HepG2 (cell line): ENCODE data around the gene STK39. TPM values are rescaled to one million over a fixed set of nuclear protein-coding genes. Genes with fewer than 3 reads are reported as not detected.

Experiments used
- ATAC-seq: fragments of 200-7000 bp; cut with Tn5 transposase; 3 replicates; pipeline ENCODE4 v1.9.1; 2020; ENCODE audit warnings: mild to moderate bottlenecking, moderate library complexity
- BruUV-seq: library from RNA; stranded (reverse); fragments of 400-500 nt; replicated peaks from 2 replicates; lab custom pipeline; 2021; lab: Mats Ljungman, UMichigan
- CTCF ChIA-PET: fragments of 300-600 bp; formaldehyde crosslinking; extraction: SDS; loops from one replicate; lab custom pipeline; 2021; ENCODE audit warnings: low total read pairs, inconsistent platforms, low intra/inter-chr PET ratio; lab: Yijun Ruan, JAX
- POLR2A ChIA-PET: fragments of 350-600 bp; sonication (Branson Sonifier 250); formaldehyde crosslinking; loops from one replicate; lab custom pipeline; 2020; ENCODE audit warnings: antibody characterized with exemption, inconsistent platforms; lab: Yijun Ruan, JAX
- DNase-seq: peaks from one replicate; pipeline ENCODE4 v3.0.0-alpha.2; 2015; ENCODE audit warnings: low spot score
- FAIRE-seq: peaks from 3 replicates; lab custom pipeline; 2011; peaks lifted over from hg19 to GRCh38; lab: Jason Lieb, UNC
- H2AFZ ChIP-seq: one replicate; pipeline ENCODE4 v1.6.1; 2011; ENCODE audit warnings: low read length, inconsistent platforms
- H3K27ac ChIP-seq: fragments of 300-600 bp; 3 replicates; pipeline ENCODE4 v1.8.0; 2011; ENCODE audit warnings: mixed run types, mild to moderate bottlenecking, mixed read lengths, low read length, inconsistent platforms; ENCODE audit not compliant: insufficient read depth; ENCODE audit errors: extremely low read length
- H3K27me3 ChIP-seq, 2 experiments: fragments of 200-600 bp in 1 of 2; 2 replicates in 1 of 2; 3 replicates in 1 of 2; pipeline versions ENCODE4 v1.6.0 to v1.8.0; 2011; ENCODE audit warnings: low read length in 2 of 2, mild to moderate bottlenecking in 2 of 2, moderate library complexity in 2 of 2, inconsistent platforms in 1 of 2; ENCODE audit not compliant: insufficient read depth in 2 of 2, control insufficient read depth in 1 of 2
- H3K36me3 ChIP-seq, 2 experiments: fragments of 200-600 bp in 1 of 2; replicated peaks in 1 of 2; 2 replicates in 1 of 2; 3 replicates in 1 of 2; pipeline versions ENCODE4 v1.5.1 to v1.8.0; 2011; ENCODE audit warnings: low read length in 2 of 2, inconsistent platforms in 1 of 2; ENCODE audit not compliant: insufficient read depth in 2 of 2, control insufficient read depth in 1 of 2
- H3K4me1 ChIP-seq: 2 replicates; pipeline ENCODE4 v1.5.1; 2012; ENCODE audit warnings: low read length, inconsistent platforms; ENCODE audit not compliant: insufficient read depth
- H3K4me2 ChIP-seq: 2 replicates; pipeline ENCODE4 v1.6.0; 2011; ENCODE audit warnings: low read depth, low read length, inconsistent platforms
- H3K4me3 ChIP-seq, 3 experiments: fragments of 200-600 bp in 1 of 3; sonication (generic), shearing (Covaris generic) in 1 of 3; replicated peaks in 1 of 3; 2 replicates each; pipeline ENCODE4 v1.5.1; 2011 to 2016; ENCODE audit warnings: low read length in 3 of 3, inconsistent platforms in 2 of 3, low read depth in 2 of 3, mild to moderate bottlenecking in 2 of 3, control low read depth in 1 of 3, mixed read lengths in 1 of 3; ENCODE audit not compliant: insufficient read depth in 1 of 3
- H3K79me2 ChIP-seq: one replicate; pipeline ENCODE4 v1.6.1; 2011; ENCODE audit warnings: low read length, inconsistent platforms; ENCODE audit not compliant: insufficient read depth
- H3K9ac ChIP-seq: 2 replicates; pipeline ENCODE4 v1.6.0; 2011; ENCODE audit warnings: mild to moderate bottlenecking, low read depth, low read length, inconsistent platforms; ENCODE audit not compliant: insufficient read depth
- H3K9me3 ChIP-seq: 2 replicates; pipeline ENCODE4 v1.5.1; 2012; ENCODE audit warnings: mild to moderate bottlenecking, low read length
- H4K20me1 ChIP-seq: 2 replicates; pipeline ENCODE4 v1.6.0; 2011; ENCODE audit warnings: inconsistent platforms, mild to moderate bottlenecking, low read length, moderate library complexity; ENCODE audit not compliant: insufficient read depth
- CBX5 ChIP-seq: sonication (generic); formaldehyde crosslinking; IDR thresholded peaks from 2 replicates; pipeline ENCODE4 v1.4.0; 2020; ENCODE audit warnings: missing genetic modification reagents, borderline replicate concordance
- GTF3A ChIP-seq: sonication (generic); formaldehyde crosslinking; conservative IDR thresholded peaks from 2 replicates; pipeline ENCODE4 v1.4.0; 2020; ENCODE audit warnings: mild to moderate bottlenecking, missing genetic modification reagents
- LCORL ChIP-seq, 2 experiments: fragments of 450-650 bp in 1 of 2; sonication (generic) in 1 of 2; formaldehyde crosslinking in 1 of 2; IDR thresholded peaks; 2 replicates each; pipeline versions ENCODE4 v1.5.0 to v1.6.1; 2017 to 2020; ENCODE audit warnings: antibody characterized with exemption in 1 of 2, missing genetic modification reagents in 1 of 2
- PAX8 ChIP-seq: sonication (generic); formaldehyde crosslinking; IDR thresholded peaks from 2 replicates; pipeline ENCODE4 v1.8.0; 2022; ENCODE audit warnings: mild to moderate bottlenecking, missing genetic modification reagents, borderline replicate concordance
- RAD21 ChIP-seq: fragments of 450-650 bp; formaldehyde crosslinking; IDR thresholded peaks from 2 replicates; pipeline ENCODE4 v1.5.0; 2020; ENCODE audit warnings: mild to moderate bottlenecking
- SNRNP70 ChIP-seq: fragments of 200-400 bp; formaldehyde crosslinking; IDR thresholded peaks from 2 replicates; pipeline ENCODE4 v1.6.1; 2017; ENCODE audit warnings: mild to moderate bottlenecking, low read depth, low read length, moderate library complexity
- SPEN ChIP-seq: sonication (generic); formaldehyde crosslinking; IDR thresholded peaks from 2 replicates; pipeline ENCODE4 v1.5.1; 2020; ENCODE audit warnings: low read depth, mild to moderate bottlenecking, missing genetic modification reagents
- SRF ChIP-seq: IDR thresholded peaks from 2 replicates; pipeline ENCODE4 v1.6.1; 2011; ENCODE audit warnings: mild to moderate bottlenecking, low read depth, low read length, moderate library complexity
- ZMYM3 ChIP-seq: sonication (generic); formaldehyde crosslinking; IDR thresholded peaks from 2 replicates; pipeline ENCODE4 v1.5.1; 2020; ENCODE audit warnings: mild to moderate bottlenecking, missing genetic modification reagents
- ZNF547 ChIP-seq: sonication (generic); formaldehyde crosslinking; IDR thresholded peaks from 2 replicates; pipeline ENCODE4 v1.5.1; 2020; ENCODE audit warnings: mild to moderate bottlenecking, missing genetic modification reagents
- ZNF777 ChIP-seq: sonication (generic); formaldehyde crosslinking; IDR thresholded peaks from 2 replicates; pipeline ENCODE4 v1.4.0; 2020; ENCODE audit warnings: missing genetic modification reagents
- ZSCAN21 ChIP-seq: sonication (generic); formaldehyde crosslinking; IDR thresholded peaks from 2 replicates; pipeline ENCODE4 v1.8.0; 2022; ENCODE audit warnings: mild to moderate bottlenecking, missing genetic modification reagents, moderate library complexity, borderline replicate concordance
- WGBS: methylation state at CpG from one replicate; pipeline ENCODE4 v1.1.6; 2017; ENCODE audit warnings: low lambda C conversion rate; 5-methylcytosine and 5-hydroxymethylcytosine counted together
- in situ Hi-C: cut with HindIII; loops from 2 replicates; pipeline ENCODE4 v1.10.0; 2017; ENCODE audit warnings: low pct_unique_long_range_greater_than_20kb; ENCODE audit not compliant: extremely low pct_ligation_motif_present
- intact Hi-C: fragments of 100-400 bp; cut with micrococcal nuclease; formaldehyde crosslinking; loops from one replicate; pipeline ENCODE4 v1.10.0; 2022; ENCODE audit not compliant: unreplicated experiment
- polyA plus RNA-seq, 8 experiments: library from polyadenylated mRNA; depleted of rRNA in 3 of 8; stranded (reverse) in 7 of 8; unstranded in 1 of 8; fragments of >200 nt; fragmentation: Illumina TruSeq in 4 of 8; extraction: Trizol in 4 of 8; gene quantifications; 2 replicates each; pipeline versions ENCODE4 v1.2.1 to v1.2.3, GENCODE V29; 2011 to 2016; ENCODE audit warnings: low read depth in 4 of 8, missing spikeins in 1 of 8, mixed read lengths in 1 of 8; ENCODE audit not compliant: insufficient read depth in 1 of 8
- total RNA-seq, 5 experiments: library from RNA; depleted of rRNA; stranded (reverse); fragments of >200 nt; fragmentation: Illumina TruSeq; extraction: Trizol; gene quantifications; 2 replicates each; pipeline ENCODE4 v1.2.3, GENCODE V29; 2016; ENCODE audit warnings: low read depth in 1 of 5
- TF ChIP-seq, protein P1 (sequence below): sonication (generic); formaldehyde crosslinking; IDR thresholded peaks from 2 replicates; pipeline ENCODE4 v1.4.0; 2020; ENCODE audit warnings: mild to moderate bottlenecking, missing genetic modification reagents
- TF ChIP-seq, protein P2 (sequence below): sonication (generic); formaldehyde crosslinking; conservative IDR thresholded peaks from 2 replicates; pipeline ENCODE4 v1.4.0; 2020; ENCODE audit warnings: mild to moderate bottlenecking, missing genetic modification reagents, moderate library complexity
- TF ChIP-seq, protein P3 (sequence below): sonication (generic); formaldehyde crosslinking; IDR thresholded peaks from 2 replicates; pipeline ENCODE4 v1.8.0; 2022; ENCODE audit warnings: missing genetic modification reagents, low read depth, mild to moderate bottlenecking, borderline replicate concordance
- TF ChIP-seq, protein P4 (sequence below): sonication (generic); formaldehyde crosslinking; IDR thresholded peaks from 2 replicates; pipeline ENCODE4 v1.8.1; 2023; ENCODE audit warnings: mild to moderate bottlenecking, missing genetic modification reagents, borderline replicate concordance
- TF ChIP-seq, protein P5 (sequence below): sonication (generic); formaldehyde crosslinking; IDR thresholded peaks from 2 replicates; pipeline ENCODE4 v1.5.0; 2020; ENCODE audit warnings: missing genetic modification reagents

The STK39 gene
- total and polyA plus RNA-seq, 2 of the 13 experiments (the other 11 are each of a cell fraction or from before 2014, with no cell fraction given): 27.3 to 38.4 TPM

DNA sequence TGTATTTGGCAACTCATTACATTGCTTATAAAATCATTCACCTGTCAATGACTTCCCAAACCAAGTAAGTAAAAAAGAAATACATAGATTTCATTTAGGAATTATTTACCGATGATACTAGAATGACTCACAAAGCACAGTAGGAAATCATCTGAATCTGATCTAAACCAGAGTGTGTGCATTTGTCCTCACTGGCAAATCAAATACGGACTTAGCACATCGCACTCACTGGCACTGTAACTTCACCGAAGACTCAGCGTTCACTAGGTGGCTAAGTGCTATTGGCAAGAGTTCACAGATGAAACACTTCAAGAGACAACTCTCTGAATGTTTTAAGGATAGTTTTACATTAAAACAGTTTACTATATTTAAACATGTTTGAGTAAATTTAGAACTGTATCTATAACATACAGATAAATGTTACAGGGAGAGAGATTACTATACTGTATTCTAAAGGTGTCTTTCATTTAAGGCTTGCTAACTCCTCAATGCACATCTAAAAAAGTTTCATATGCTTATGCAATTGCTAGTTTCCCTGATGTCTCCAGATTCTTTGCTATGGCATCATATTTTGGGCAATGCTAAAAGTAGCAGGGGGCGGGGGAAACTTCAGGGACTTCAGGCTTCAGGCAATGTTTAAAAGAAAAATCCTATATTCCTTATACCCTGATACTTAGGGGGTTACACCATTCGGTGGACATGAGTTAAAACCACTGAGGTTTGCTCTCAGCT is 48.8 kb downstream of the STK39 start:
- FAIRE-seq: peak; percentile 51
- Histone ChIP-seq H3K4me1 (peaks cover 74% of the 10 kb centered on the region), H3K9ac (peak overlapping the region; percentile 22), H3K9me3 (no peaks in the 10 kb centered on the region), H3K27ac (peak overlapping the region; percentile 32), H4K20me1 (no peaks in the 10 kb centered on the region), H3K36me3 (peaks cover 5 to 9% of the 10 kb centered on the region in 2 experiments; a peak in 4 of 5 replicates), H3K79me2 (peaks cover 33% of the 10 kb centered on the region), H3K4me2 (peak overlapping the region; percentile 30), H3K27me3 (no peaks in the 10 kb centered on the region), H2AFZ (no peak overlapping the region), H3K4me3 (no peak overlapping the region; a peak in 1 of 6 replicates)
- ChIA-PET POLR2A (no interaction called here), CTCF (no interaction called here)
- intact Hi-C loops: loop anchor here (1.0 kb wide), 1 partner anchor 31 kb away; no protein-coding TSS in a partner anchor
- 30% methylated on average over 7 of the region's 7 CpGs for WGBS
- in situ Hi-C loops: no loop called here
- no TSS peak for BruUV-seq
- ATAC-seq: peak; percentile 87
- peak; percentile 82 for DNase-seq
- TF ChIP-seq RAD21: 0 out of 2 replicates have a peak, but pooled peaks have one; percentile 6
- TF ChIP-seq ZNF777 (CRISPR knock-in tag): no peak
- TF ChIP-seq SRF: no peak
- TF ChIP-seq CBX5: no peak
- TF ChIP-seq, protein P1, sequence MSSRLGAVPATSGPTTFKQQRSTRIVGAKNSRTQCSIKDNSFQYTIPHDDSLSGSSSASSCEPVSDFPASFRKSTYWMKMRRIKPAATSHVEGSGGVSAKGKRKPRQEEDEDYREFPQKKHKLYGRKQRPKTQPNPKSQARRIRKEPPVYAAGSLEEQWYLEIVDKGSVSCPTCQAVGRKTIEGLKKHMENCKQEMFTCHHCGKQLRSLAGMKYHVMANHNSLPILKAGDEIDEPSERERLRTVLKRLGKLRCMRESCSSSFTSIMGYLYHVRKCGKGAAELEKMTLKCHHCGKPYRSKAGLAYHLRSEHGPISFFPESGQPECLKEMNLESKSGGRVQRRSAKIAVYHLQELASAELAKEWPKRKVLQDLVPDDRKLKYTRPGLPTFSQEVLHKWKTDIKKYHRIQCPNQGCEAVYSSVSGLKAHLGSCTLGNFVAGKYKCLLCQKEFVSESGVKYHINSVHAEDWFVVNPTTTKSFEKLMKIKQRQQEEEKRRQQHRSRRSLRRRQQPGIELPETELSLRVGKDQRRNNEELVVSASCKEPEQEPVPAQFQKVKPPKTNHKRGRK: no peak
- TF ChIP-seq, protein P2, sequence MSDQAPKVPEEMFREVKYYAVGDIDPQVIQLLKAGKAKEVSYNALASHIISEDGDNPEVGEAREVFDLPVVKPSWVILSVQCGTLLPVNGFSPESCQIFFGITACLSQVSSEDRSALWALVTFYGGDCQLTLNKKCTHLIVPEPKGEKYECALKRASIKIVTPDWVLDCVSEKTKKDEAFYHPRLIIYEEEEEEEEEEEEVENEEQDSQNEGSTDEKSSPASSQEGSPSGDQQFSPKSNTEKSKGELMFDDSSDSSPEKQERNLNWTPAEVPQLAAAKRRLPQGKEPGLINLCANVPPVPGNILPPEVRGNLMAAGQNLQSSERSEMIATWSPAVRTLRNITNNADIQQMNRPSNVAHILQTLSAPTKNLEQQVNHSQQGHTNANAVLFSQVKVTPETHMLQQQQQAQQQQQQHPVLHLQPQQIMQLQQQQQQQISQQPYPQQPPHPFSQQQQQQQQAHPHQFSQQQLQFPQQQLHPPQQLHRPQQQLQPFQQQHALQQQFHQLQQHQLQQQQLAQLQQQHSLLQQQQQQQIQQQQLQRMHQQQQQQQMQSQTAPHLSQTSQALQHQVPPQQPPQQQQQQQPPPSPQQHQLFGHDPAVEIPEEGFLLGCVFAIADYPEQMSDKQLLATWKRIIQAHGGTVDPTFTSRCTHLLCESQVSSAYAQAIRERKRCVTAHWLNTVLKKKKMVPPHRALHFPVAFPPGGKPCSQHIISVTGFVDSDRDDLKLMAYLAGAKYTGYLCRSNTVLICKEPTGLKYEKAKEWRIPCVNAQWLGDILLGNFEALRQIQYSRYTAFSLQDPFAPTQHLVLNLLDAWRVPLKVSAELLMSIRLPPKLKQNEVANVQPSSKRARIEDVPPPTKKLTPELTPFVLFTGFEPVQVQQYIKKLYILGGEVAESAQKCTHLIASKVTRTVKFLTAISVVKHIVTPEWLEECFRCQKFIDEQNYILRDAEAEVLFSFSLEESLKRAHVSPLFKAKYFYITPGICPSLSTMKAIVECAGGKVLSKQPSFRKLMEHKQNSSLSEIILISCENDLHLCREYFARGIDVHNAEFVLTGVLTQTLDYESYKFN: peak; percentile 29; the same call in 1 of the 2 replicates
- TF ChIP-seq, protein P3, sequence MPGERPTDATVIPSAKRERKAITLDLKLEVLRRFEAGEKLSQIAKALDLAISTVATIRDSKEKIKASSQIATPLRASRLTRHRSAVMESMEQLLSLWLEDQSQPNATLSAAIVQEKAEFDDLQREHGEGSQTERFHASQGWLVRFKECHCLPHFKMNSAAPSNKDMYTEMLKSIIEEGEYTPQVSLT: no peak
- TF ChIP-seq, protein P4, sequence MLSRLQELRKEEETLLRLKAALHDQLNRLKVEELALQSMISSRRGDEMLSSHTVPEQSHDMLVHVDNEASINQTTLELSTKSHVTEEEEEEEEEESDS (CRISPR knock-in tag): no peak
- TF ChIP-seq ZNF547 (CRISPR knock-in tag): no peak
- TF ChIP-seq, protein P5, sequence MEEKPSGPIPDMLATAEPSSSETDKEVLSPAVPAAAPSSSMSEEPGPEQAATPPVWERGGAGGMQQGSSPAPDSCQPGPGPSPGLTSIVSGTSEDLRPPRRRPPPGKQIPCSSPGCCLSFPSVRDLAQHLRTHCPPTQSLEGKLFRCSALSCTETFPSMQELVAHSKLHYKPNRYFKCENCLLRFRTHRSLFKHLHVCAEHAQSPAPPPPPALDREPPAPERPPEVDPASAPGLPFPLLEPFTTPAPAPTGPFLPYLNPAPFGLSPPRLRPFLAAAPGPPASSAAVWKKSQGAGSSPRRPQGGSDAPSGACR: no peak
- no peak for TF ChIP-seq SNRNP70
- 0 out of 2 replicates have a peak, but pooled peaks have one; percentile 14 for TF ChIP-seq ZMYM3
- TF ChIP-seq PAX8 (CRISPR knock-in tag): no peak
- 0 out of 2 replicates have a peak, but pooled peaks have one; percentile 13 for TF ChIP-seq GTF3A (CRISPR knock-in tag)
- TF ChIP-seq SPEN (CRISPR knock-in tag): no peak
- no peak for TF ChIP-seq LCORL (IDR thresholded peaks at IDR 0.05)
- TF ChIP-seq LCORL (CRISPR knock-in tag; IDR thresholded peaks at IDR 0.05): no peak
- no peak for TF ChIP-seq ZSCAN21 (CRISPR knock-in tag)
